GM19023 (cell line): ENCODE data around the gene MEF2C.

ENCODE experiments used
- ATAC-seq: cut with Tn5 transposase; IDR thresholded peaks from one replicate; pipeline ENCODE4 v1.9.1; 2021; ENCODE audit warnings: mild to moderate bottlenecking, moderate library complexity; ENCODE audit not compliant: unreplicated experiment

MEF2C gene

GRCh38 chr5:88833371-88834130, 49.4 kb downstream of the MEF2C start:
- peak; percentile 44 for ATAC-seq

GRCh38 chr5:88831816-88832215, 51.2 kb downstream of the MEF2C start:
- no peak for ATAC-seq

GRCh38 chr5:88830567-88830966, 52.4 kb downstream of the MEF2C start:
- no peak for ATAC-seq

- ATAC-seq = no peak
These were observed 53.2 kb downstream of the MEF2C start for GRCh38 chr5:88829775-88830174.

- ATAC-seq = no peak
These were observed 53.9 kb downstream of the MEF2C start for GRCh38 chr5:88829054-88829453.

DNA sequence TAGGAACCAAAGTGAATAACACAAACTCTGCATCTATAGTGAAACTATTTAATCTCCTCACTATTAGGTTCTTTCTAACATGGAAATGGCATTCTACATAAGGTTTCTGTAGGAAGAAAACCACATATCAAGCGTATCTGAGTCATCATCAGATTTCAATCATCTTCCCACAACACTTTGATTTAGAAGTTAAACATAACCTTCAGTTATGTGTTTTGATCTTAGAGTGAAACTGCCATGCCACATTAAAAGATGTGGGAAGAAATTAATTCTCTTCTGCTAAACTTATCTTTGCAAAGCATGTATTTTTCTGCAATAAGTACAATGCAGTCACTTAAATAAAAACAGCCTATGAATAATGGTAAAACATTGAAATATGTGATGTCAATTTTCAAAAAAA, 55.0 kb downstream of the MEF2C start:
- no peak for ATAC-seq

- peak; percentile 69 for ATAC-seq
These were observed 56.1 kb downstream of the MEF2C start for GRCh38 chr5:88826646-88827585.

- no peak for ATAC-seq
These were observed 57.2 kb downstream of the MEF2C start for GRCh38 chr5:88825584-88826315.

DNA sequence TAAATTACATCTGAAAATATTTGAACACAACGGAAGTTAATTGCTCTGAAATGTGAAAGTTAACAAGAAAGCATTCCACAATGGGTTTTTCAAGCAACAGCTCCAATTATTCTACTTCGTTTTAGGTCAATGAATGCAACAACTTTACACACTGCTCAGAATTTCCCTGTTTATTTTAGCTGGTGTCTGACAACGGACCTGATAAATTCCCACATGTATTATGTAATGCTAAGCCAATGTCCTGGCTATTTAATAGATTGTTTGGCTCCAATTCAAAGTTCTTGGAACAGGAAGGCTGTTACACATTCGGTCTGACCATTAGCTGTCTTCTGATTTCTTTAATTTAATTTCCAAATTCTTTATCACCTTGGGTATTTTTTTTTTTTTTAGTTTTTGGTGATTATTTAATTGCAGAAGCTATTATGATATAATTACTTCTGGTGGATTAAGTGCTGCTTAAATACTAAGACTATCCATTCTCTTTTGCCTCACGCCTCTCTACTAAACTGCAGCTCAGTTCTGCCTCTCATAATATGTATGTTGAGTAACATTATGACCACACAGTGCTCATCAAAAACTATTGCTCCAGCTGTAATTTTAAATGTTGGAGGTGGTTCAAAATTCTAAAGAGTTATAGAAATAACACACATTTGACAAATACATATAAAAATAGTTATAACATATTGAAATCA, 57.9 kb downstream of the MEF2C start:
- ATAC-seq = no peak

- ATAC-seq = no peak
These were observed 58.8 kb downstream of the MEF2C start for GRCh38 chr5:88824141-88824540.

DNA sequence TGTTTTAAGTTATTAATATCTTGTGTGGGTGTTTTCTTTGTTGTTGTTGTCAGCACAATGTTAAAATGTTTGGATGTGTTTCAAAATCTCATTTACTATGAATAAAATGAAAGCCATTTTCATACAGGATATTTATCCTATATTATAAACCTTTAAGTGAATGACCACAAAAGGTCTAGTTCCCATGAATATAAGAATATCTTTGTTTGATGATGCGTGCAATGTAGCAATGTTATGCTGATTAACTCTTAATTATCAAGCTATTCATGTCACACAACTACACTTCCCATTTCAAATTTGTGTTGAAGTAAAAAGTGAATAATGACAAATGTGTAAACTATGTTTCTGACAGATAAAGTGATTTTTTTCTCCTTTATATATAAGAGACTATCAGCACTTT, 59.8 kb downstream of the MEF2C start:
- ATAC-seq = no peak

GRCh38 chr5:88821161-88821560, 61.8 kb downstream of the MEF2C start:
- ATAC-seq = no peak

GRCh38 chr5:88820581-88820980, 62.4 kb downstream of the MEF2C start:
- no peak for ATAC-seq

DNA sequence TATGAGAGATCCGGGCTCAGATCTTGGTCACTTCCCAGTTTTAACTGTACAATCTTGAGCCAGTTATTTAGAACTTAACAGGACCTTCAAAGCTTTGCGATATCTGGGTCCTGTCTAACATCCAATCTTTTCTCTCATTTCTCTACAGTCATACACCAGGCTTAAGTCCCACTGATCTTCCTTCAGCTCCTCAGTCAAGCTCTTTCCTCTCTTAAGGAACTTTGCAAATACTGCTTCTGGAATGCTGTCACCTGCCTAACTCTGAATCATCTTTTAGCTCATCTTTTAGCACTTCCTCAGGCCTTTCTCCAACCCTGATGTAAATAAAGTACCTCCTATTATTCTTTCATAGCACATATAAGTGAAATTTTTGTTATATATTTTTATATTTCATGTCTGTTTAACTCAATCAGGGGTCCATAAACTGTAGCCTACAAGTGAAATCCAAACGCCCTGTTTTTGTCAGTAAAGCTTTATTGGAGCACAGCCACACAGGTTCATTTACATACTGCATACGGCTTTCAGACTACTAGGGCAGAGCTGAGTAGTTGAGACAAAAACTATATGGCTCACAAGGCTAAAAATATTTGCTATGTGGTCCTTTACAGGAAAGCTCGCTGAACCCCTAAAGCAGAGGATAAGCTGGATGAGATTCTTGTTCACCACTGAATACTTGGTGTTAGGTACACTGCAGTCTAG, 63.5 kb downstream of the MEF2C start:
- no peak for ATAC-seq

- ATAC-seq = no peak
These were observed 64.7 kb downstream of the MEF2C start for GRCh38 chr5:88818296-88818695.

- ATAC-seq = no peak
These were observed 66.8 kb downstream of the MEF2C start for GRCh38 chr5:88816195-88816594.

DNA sequence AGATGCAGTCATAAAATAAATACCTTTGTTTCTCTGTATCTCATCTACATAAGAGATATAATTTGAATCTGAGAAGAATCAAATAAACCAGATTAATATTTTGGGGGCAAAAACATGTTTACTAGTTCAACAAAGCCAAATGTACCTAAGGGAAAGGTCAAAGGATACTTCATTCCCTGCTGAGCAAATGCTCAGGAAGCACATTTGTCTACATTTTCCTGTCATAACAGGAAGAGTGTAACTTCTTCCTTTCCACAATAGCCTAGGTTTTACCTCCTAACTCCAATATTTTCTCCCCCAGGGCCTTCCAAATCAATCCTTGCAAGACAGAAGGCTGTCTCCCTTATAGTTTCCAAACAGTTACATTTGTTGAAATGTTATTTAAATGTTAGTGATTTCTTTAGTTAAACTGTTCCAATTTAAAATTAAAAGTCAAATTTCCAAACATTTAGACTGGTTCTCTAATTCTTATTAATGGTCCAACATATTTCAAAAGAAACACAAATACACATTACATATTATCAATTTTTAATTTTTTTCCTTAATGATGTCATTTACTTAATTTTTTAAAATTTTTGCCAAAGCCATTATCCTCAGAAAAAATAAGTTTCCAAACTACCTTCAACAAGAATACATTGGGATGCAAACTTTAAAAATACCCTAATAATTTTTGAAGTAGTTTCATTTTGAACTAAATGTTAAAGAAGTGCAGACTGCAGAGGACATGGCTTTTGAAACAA, 67.8 kb downstream of the MEF2C start:
- no peak for ATAC-seq

- ATAC-seq = peak; percentile 51
These were observed 69.0 kb downstream of the MEF2C start for GRCh38 chr5:88813805-88814575.

DNA sequence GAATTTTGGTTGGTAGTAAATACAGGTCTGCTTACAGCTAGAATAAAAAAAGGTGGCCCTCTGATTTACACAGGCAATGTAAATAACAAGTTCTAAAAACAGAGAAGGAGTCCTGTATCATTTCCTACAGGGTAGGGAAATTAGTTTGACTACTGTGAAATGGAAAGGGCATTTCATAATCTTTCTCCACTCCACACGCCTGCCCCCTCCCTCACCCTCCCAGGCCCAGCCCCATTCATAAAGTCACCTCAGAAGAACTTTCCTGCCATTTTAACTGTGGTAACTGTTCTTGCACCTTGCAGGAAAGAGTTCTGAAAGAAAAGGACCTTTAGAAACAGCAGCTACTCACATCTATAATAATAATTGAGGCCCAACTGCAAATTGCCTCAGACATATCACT, 69.7 kb downstream of the MEF2C start:
- ATAC-seq = no peak
